Measurements from ENCODE around the gene TMEM39A. TPM values are rescaled to one million over a fixed set of nuclear protein-coding genes. Genes with fewer than 3 reads are reported as not detected.

The TMEM39A gene
- total and polyA plus RNA-seq, 2 donors (not counting 3 experiments of a cell fraction or from before 2014, with no cell fraction given) = 44.6 to 56.0 TPM

DNA sequence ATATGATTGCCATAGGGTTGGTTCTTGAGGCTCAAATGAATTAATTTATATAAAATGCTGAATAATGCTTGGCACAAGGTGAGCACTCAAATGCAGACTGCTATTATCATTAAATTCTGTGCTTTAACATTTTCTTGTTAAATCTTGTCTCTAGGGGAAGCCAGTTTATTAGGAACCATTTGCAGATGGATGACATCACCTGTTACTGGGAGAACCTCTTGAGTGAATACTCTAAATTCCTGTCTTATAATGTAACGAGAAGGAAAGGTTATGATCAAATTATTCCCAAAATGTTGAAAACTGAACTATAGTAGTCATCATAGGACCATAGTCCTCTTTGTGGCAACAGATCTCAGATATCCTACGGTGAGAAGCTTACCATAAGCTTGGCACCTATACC is 28.7 kb upstream of the TMEM39A start:
- TF ChIP-seq EZH2 (IDR thresholded peaks at IDR 0.05; ENCODE audit: borderline replicate concordance, low read depth, low read length, severe bottlenecking) (no peak), MYC (IDR thresholded peaks at IDR 0.05; ENCODE audit: low read depth, low read length) (no peak), JUN (IDR thresholded peaks at IDR 0.05; ENCODE audit: borderline replicate concordance, insufficient read depth, insufficient read length, low read depth) (no peak)
- intact Hi-C loops (cut with micrococcal nuclease) = no loop called here

DNA sequence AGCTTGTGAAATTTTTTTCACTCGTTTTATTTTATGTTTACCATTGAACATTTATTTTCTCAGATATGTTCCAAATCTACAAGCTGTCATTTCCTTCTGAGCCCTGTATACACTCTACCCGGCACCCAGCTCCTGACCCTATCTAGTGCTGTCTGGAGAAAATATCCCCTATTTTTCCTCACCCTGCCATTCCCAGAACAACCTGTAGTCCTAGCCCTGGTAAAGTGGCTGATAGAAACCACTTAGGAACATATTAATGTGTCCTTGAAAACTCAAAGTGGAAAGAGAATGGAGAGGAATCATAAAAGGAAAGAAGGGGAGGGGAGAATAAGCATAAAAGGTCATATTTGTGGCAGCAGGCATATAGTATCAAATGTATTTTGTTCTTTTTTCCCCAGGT is 26.7 kb upstream of the TMEM39A start:
- BruUV-seq (replicated peaks) = no TSS peak
- no peak for TF ChIP-seq MAX (IDR thresholded peaks at IDR 0.05; ENCODE audit: insufficient read depth, insufficient read length)
- TF ChIP-seq GATA2 (IDR thresholded peaks at IDR 0.05; ENCODE audit: insufficient read depth, insufficient read length, low read depth, low read length) = no peak
- no peak for TF ChIP-seq POLR2AphosphoS5 (IDR thresholded peaks at IDR 0.05; ENCODE audit: insufficient read depth, low read depth, low read length)
- TF ChIP-seq EZH2 (IDR thresholded peaks at IDR 0.05; ENCODE audit: borderline replicate concordance, low read depth, low read length, severe bottlenecking) = no peak
- TF ChIP-seq, protein P1, sequence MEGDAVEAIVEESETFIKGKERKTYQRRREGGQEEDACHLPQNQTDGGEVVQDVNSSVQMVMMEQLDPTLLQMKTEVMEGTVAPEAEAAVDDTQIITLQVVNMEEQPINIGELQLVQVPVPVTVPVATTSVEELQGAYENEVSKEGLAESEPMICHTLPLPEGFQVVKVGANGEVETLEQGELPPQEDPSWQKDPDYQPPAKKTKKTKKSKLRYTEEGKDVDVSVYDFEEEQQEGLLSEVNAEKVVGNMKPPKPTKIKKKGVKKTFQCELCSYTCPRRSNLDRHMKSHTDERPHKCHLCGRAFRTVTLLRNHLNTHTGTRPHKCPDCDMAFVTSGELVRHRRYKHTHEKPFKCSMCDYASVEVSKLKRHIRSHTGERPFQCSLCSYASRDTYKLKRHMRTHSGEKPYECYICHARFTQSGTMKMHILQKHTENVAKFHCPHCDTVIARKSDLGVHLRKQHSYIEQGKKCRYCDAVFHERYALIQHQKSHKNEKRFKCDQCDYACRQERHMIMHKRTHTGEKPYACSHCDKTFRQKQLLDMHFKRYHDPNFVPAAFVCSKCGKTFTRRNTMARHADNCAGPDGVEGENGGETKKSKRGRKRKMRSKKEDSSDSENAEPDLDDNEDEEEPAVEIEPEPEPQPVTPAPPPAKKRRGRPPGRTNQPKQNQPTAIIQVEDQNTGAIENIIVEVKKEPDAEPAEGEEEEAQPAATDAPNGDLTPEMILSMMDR (IDR thresholded peaks at IDR 0.05; ENCODE audit: extremely low read depth in 1 of 2, insufficient read depth in 1 of 2, low read depth in 1 of 2, low read length in 2 of 2) = no peak
- TF ChIP-seq FOS (IDR thresholded peaks at IDR 0.05; ENCODE audit: borderline replicate concordance, insufficient read depth, low read length) = no peak
- no peak for TF ChIP-seq MYC (IDR thresholded peaks at IDR 0.05; ENCODE audit: low read depth, low read length)
- no peak for TF ChIP-seq JUN (IDR thresholded peaks at IDR 0.05; ENCODE audit: borderline replicate concordance, insufficient read depth, insufficient read length, low read depth)
- no peak for TF ChIP-seq POLR2A (IDR thresholded peaks at IDR 0.05; ENCODE audit: low read depth, low read length)
- no peak overlapping the region for H2AFZ ChIP-seq (ENCODE audit: low read depth, low read length)
- no peaks in the 10 kb centered on the region for H4K20me1 ChIP-seq (replicated peaks; ENCODE audit: control insufficient read depth, extremely low read depth, insufficient read depth, low read length)
- CTCF ChIA-PET = interaction anchor here (1.0 to 2.3 kb wide), 4 partner anchors 11 to 192 kb away, joined by 3 to 9 read pairs (median 6); no protein-coding TSS in a partner anchor
- dilution Hi-C loops (cut with MboI; ENCODE audit: extremely low pct_ligation_motif_present, low sequenced_read_pairs) = no loop called here
- H3K36me3 ChIP-seq (ENCODE audit: control insufficient read depth in 2 of 2, extremely low read depth in 1 of 2, insufficient read depth in 2 of 2, low read length in 2 of 2) = peaks cover 3 to 12% of the 10 kb centered on the region in 2 experiments
- H3K27me3 ChIP-seq (ENCODE audit: control insufficient read depth in 2 of 2, insufficient read depth in 2 of 2, low read length in 2 of 2) = no peaks in the 10 kb centered on the region
- no peak overlapping the region for H3K9ac ChIP-seq (replicated peaks; ENCODE audit: extremely low read depth, insufficient read depth, low read length)
- H3K4me3 ChIP-seq (replicated peaks in 1 of 3; ENCODE audit: insufficient read depth in 1 of 3, low read depth in 1 of 3, low read length in 3 of 3) = no peak overlapping the region
- H3K4me2 ChIP-seq (ENCODE audit: insufficient read depth, low read length) = no peak overlapping the region
- no peaks in the 10 kb centered on the region for H3K79me2 ChIP-seq (ENCODE audit: control insufficient read depth, insufficient read depth, low read length)
- DNase-seq (ENCODE audit: low read depth, low spot score) (no peak), FAIRE-seq (no peak)
- POLR2A ChIA-PET = no interaction called here
- no peaks in the 10 kb centered on the region for H3K9me3 ChIP-seq (replicated peaks; ENCODE audit: control insufficient read depth, insufficient read depth, low read length)
- no peaks in the 10 kb centered on the region for H3K4me1 ChIP-seq (ENCODE audit: control insufficient read depth, extremely low read depth, insufficient read depth, low read length)
- no peak overlapping the region for H3K27ac ChIP-seq (ENCODE audit: insufficient read depth, low read depth, low read length)
- no peaks in the 10 kb centered on the region for H3K9me1 ChIP-seq (replicated peaks; ENCODE audit: control insufficient read depth, extremely low read depth, insufficient read depth, low read length)
- intact Hi-C loops (cut with micrococcal nuclease) = no loop called here

More for the DNA sequence above, 28.7 kb upstream of the TMEM39A start:
- no peak for DNase-seq (ENCODE audit: low read depth, low spot score)
- Histone ChIP-seq H2AFZ (ENCODE audit: low read depth, low read length) (no peak overlapping the region), H3K27ac (ENCODE audit: insufficient read depth, low read depth, low read length) (no peak overlapping the region), H3K79me2 (ENCODE audit: control insufficient read depth, insufficient read depth, low read length) (no peaks in the 10 kb centered on the region), H3K4me2 (ENCODE audit: insufficient read depth, low read length) (no peak overlapping the region), H3K4me3 (replicated peaks in 1 of 3; ENCODE audit: insufficient read depth in 1 of 3, low read depth in 1 of 3, low read length in 3 of 3) (no peak overlapping the region), H4K20me1 (replicated peaks; ENCODE audit: control insufficient read depth, extremely low read depth, insufficient read depth, low read length) (no peaks in the 10 kb centered on the region), H3K36me3 (ENCODE audit: control insufficient read depth in 2 of 2, extremely low read depth in 1 of 2, insufficient read depth in 2 of 2, low read length in 2 of 2) (no peaks in the 10 kb centered on the region), H3K9me3 (replicated peaks; ENCODE audit: control insufficient read depth, insufficient read depth, low read length) (no peaks in the 10 kb centered on the region), H3K9me1 (replicated peaks; ENCODE audit: control insufficient read depth, extremely low read depth, insufficient read depth, low read length) (no peaks in the 10 kb centered on the region), H3K4me1 (ENCODE audit: control insufficient read depth, extremely low read depth, insufficient read depth, low read length) (no peaks in the 10 kb centered on the region), H3K9ac (replicated peaks; ENCODE audit: extremely low read depth, insufficient read depth, low read length) (no peak overlapping the region), H3K27me3 (ENCODE audit: control insufficient read depth in 2 of 2, insufficient read depth in 2 of 2, low read length in 2 of 2) (no peaks in the 10 kb centered on the region)
- POLR2A ChIA-PET = no interaction called here
- no peak for FAIRE-seq
- CTCF ChIA-PET = no interaction called here
- no TSS peak for BruUV-seq (replicated peaks)
- dilution Hi-C loops (cut with MboI; ENCODE audit: extremely low pct_ligation_motif_present, low sequenced_read_pairs) = no loop called here

Data from endothelial cell of umbilical vein (primary cell).